Ecto neural progenitor cell (in vitro differentiated cells): Measurements from ENCODE around the gene APMAP.
A peak's percentile ranks its signal among the peaks of the same experiment; 100 is the strongest.
"Not testable (repeated sequence)": the region's sequence is repeated elsewhere in the genome, so short reads cannot be mapped to it uniquely, and the experiment has no call there.

Experiments
- DNase-seq: peaks from one replicate; pipeline ENCODE4 v3.0.0-alpha.2; 2018; ENCODE audit warnings: low spot score

APMAP gene

DNA sequence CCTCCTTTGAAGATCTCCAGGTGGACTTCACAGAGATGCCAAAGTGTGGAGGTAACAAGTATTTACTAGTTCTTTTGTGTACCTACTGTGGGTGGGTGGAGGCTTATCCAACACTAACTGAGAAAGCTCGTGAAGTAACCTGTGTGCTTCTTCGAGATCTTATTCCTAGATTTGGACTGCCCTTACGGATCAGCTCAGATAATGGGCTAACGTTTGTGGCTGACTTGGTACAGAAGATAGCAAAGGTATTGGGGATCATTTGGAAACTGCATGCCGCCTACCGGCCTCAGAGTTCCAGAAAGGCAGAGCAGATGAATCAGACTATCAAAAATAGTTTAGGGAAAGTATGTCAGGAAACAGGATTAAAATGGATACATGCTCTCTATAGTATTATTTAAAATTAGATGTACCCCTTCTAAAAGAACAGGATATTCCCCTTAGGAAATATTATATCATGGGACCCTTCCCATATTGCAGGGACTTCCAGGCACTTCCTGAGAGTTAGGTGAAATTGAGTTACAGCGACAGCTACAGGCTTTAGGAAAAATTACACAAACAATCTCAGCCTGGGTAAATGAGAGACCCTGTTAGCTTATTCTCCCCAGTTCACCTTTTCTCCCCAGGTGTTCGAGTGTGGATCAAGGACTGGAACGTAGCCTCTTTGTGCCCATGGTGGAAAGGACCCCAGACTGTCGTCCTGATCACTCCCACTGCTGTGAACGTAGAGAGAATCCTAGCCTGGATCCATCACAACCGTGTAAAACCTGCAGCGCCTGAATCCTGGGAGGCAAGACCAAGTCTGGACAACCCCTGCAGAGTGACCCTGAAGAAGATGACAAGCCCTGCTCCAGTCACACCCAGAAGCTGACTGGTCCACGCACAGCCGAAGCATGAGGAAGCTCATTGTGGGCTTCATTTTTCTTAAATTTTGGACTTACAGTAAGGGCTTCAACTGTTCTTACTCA, 61.5 kb downstream of the APMAP start:
- not testable (repeated sequence) for DNase-seq

DNA sequence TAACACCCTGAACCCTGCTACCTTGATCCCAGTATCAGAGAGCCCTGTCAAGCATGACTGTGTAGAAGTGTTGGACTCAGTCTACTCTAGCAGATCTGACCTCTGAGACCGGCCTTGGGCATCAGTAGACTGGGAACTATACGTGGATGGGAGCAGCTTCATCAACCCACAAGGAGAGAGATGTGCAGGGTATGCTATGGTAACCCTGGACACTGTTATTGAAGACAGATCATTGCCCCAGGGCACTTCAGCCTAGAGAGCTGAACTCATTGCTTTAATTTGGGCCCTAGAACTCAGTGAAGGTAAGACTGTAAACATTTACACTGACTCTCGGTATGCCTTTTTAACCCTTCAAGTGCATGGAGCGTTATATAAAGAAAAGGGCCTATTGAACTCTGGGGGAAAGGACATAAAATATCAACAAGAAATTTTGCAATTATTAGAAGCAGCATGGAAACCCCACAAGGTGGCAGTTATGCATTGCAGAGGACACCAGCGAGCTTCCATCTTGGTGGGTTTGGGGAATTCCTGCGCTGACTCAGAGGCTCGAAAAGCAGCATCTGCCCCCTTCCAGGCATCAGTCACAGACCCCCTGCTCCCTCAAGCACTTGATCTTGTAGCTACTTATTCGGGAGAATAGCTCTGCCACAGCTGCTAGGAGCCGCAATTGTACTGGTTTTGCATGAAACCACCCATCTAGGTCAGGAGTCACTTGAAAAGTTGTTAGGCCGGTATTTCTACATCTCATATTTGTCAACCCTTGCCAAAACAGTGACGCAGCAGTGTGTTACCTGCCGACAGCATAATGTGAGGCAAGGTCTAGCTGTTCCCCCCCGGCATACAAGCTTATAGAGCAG, 62.5 kb downstream of the APMAP start:
- not testable (repeated sequence) for DNase-seq

DNA sequence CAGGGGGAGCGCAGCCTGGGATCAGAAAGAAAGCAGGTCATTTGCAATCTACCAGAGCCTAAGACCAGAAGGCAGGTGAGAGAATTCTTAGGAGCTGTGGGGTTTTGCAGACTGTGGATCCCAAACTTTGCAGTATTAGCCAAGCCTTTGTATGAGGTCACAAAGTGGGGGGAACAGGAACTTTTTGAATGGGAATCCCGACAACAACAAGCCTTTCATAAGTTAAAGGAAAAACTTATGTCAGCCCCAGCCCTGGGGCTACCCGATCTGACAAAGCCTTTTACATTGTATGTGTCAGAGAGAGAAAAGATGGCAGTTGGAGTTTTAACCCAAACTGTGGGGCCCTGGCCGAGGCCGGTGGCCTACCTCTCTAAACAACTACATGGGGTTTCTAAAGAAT, 63.3 kb downstream of the APMAP start:
- not testable (repeated sequence) for DNase-seq

DNA sequence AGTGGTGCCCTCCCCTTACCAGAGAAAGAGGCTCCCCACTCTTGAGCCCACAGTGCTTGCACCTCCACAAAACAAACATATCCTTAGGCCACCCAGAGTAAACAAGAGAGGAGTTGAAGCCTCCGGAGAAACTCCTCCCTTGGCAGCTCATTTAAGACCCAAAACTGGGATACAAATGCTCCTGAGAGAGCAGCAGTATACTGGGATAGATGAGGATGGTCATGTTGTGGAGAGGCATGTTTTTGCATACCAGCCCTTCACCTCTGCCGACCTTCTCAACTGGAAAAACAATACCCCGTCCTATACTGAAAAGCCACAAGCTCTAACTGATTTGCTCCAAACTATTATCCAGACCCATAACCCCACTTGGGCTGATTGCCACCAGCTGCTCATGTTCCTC, 71.8 kb downstream of the APMAP start:
- DNase-seq = not testable (repeated sequence)

DNA sequence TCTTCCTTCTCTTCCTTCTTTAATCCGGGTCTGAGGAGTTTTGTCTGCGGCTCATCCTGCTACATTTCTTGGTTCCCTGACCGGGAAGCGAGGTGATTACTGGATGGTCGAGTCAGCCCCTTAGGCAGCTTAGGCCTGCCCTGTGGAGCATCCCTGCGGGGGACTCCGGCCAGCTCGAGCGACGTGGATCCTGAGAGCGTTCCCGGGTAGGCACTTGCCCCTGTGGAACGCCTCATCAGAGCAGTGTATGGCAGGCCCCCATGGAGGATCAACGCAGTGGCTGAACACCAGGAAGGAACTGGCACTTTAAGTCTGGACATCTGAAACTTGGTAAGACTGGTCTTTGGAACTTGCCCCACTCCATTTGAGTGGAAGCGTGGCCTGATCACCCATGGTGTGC, 72.9 kb downstream of the APMAP start:
- not testable (repeated sequence) for DNase-seq

DNA sequence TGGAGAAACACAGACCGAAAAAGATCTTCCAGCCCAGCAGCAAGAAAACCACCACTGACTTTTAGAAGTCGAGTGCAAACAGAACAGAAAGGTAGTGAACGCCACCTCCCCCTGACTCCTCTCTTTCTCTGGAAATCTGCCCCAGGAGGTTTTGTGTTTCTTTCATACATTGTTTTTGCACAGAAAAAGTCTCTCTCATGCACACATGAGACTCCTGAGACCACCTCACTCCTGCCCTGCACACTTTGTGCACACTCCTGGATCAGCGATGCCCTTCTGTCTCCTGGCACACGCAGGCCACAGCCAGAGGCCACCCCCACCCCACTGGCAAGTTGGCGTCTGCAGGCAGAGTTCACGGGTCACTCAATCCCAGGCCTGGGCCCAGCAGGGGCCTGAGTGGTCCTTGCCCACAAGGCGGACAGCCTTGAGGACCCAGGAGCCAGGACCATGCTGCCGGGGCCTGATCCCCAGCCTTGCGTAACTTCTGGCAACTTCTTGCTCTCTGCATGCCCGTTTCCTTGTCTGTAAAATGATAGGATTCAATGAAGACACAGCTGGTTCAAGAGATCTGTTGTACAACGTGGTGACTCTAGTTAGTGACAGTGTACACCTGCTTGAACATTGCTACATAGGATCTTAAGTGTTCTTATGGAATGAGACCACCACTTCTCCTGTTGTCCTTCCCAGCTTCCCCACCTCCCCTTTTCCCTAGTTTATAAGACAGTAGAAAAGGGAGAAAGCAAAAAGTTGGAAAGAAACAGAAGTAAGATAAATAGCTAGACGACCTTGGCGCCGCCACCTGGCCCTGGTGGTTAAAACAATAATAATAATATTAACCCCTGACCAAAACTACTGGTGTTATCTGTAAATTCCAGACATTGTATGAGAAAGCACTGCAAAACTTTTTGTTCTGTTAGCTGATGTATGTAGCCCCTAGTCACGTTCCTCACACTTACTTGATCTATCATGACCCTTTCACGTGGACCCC, 73.7 kb downstream of the APMAP start:
- DNase-seq = no peak

DNA sequence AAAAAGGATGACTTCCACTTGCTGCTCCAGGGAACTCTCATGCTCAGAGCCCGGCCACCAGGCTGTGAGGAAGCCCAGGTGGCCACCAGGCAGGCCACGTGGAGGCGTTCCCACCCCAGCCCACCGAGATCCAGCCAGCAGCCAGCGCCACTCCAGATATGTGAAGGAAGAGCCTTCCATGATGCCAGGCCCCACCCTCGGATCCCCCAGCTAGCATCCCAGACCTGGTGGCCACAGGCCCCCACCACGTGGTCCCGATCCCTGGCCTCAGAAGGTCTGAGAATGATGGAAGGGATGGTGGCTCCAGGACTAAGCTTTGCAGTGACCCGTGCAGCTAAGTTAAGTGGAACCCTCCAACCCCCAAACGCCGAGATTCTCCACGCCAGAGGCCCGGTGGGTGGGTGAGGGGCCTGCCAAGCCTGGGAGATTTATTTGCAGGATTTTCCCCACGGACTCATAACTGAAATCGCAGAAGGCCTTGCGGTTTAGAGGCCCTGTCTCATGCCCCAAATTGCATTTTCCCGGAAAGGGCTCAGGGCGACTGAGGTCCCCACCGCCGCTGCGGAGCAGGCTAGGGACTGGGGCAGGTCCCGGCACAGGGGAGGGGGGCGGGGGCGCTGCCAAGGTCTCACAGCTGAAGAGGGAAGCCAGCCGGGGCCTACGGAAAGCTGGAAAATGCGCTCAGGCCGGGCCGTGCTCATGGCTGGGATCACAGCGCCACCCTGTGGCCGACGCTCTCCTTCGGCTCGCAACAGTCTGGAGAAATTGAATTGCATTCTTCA, 74.6 kb downstream of the APMAP start:
- peak; percentile 88 for DNase-seq

DNA sequence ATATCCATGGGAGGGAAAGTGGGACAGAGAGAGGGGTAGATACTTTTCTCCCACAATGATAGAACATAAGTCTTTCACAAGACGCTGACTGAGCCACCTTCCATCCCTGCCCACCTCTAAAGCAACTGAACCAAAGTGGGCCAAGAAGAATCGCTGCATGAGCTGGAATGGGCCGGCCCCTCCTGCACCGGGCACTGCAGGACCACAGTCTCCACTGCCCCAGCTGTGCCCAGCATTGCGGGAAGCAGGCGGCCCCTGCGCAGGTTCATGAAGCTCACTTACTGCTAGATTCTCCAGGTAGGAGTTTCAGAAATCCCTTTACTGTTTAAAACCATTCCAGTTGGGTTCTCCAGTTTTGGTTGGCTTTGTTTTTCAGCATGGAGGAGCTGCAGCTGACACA, 75.5 kb downstream of the APMAP start:
- no peak for DNase-seq

DNA sequence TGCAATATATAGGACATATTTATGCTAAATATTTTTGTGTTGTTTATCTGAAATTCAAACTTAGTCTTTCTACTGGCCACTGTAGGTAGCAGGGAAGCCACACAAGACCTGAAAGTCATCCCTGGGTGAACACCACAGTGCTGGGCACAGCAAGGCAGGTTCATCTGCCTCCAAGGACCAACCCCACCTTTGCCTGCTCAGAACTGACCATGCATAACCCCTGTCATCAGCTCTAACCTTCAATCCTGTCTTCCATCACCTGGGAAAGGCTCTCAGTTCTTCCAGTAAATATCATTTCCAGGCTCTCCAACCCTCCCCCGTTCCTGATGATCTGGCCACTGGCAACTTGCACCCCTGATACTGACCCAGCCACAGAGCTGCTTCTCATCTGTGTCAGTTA, 76.1 kb downstream of the APMAP start:
- DNase-seq = no peak

DNA sequence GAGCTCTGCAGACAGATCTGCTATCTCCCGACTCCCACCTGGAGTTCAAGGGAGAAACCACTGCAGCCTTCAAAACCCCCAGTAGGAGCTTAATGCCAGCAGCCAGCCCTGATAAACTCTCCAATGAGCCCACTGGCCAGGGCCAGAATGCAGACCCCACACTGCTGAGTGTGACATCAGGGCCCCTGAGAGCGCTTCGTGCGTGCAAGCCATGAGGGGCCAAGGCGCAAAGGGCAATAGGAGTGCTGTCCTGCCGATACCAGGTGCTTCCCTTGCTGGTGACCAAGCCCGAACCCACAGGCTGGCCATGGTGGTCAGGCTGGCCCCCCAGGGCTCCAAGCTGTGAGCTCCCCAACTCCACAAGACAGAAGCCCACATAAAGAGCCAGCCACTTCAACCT, 76.7 kb downstream of the APMAP start:
- DNase-seq = no peak

DNA sequence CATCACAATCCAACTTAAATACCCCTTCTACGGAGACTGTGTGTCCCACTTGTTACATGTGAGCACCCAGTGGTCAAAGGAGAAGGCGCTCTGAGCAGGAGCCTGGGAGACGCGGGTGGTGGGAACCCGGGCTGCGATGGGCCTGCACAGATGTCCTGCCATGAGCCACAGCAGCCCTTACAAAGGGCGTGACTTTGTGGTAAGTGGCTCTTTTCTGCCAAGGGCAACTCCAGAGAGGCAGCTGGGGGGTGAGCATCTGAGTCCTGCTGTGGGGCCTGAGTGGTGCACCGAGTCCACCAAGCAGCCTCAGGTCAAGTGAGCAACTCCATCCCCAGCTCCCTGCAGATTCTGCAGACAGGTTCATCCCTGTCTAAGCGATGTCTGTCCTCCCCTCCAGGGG, 77.1 kb downstream of the APMAP start:
- no peak for DNase-seq

DNA sequence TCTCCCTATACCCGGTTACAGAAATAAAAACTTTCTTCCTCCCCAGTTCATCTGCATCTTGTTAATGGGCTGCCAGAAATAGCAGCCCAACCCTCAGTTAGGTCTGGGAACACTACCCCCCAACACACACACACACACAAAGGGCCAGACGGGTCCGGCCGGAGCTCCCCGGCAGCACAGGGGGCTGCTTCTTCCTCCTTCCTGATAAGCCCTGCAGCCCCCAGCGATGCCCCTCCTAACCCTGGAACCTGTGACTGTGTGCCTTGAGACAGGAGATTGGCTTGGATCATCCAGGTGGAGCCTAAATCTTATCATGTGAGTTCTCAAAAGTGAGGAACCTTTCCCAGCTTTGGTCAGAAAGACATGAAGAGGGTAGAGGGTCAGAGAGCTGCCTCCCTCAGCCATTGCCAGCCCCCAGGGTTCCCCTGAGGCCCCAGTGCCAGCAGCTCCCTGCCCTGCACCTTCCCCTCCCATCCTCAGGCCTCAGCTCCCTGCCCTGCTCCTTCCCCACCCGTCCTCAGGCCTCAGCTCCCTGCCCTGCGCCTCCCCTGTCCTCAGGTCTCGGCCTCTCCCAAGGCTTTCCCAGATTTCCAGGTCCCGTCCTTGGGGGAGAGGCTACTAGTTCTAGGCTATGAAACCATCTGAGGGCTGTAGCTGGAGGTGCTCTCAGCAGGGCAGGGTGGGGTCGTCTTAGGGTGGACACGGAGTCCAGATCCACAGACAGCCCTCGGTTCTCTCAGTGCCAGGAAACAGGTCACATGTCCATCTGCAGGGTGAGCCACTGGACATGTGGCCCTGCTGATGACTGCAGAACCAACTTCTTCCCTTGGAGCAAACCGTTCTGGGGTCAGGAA, 77.9 kb downstream of the APMAP start:
- DNase-seq = no peak

DNA sequence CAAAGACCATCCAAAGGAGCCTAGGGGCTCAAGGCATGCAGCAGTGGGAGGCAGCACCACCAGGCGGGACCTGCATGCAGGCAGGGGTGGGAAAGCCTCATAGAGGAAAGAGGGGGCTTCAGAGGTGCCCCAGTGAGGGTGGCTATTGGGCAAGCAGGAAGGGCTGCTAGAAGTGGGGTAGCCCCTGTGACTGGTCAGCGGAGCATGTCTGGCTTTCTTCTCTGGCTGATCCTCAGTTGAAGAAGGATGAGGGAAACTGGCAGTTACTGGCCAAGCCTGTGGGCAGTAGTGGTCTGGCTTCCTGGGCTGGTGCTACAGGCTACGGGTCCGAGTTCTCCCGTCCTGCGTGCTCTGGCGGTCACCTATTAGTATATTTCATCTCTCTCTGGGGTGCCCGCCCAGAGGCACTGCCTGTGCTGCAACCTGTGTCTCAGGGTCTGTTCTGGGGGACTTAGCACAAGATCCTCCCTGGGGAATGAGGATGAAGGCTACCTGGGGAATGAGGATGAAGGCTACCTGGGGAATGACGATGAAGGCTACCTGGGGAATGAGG, 79.4 kb downstream of the APMAP start:
- DNase-seq = no peak
